ENCODE measurements around the gene C19orf67.
"Not testable (repeated sequence)": the region's sequence is repeated elsewhere in the genome, so short reads cannot be mapped to it uniquely, and the experiment has no call there.

Gene C19orf67

DNA sequence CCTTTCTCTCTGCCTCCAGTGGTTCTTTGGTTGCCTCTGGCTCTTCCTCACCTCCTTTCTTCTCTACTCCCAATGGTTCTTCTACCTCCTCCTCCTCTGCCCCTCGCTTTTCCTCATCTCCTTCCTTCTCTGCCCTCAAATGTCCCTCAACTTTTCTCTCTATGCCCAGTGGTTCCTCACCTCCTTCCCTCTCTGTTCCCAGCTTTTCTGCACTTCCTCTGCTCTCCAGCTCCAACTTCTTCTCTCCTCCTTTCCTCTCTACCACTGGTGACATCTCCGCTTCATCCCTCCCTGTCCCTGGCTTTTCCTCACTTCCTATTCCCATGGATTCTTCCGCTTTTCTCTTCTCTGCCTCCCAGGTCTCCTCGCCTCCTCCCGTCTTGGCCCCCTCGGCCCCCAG is 31.5 kb downstream of the C19orf67 start:
- WGBS, 2 experiments (ENCODE audit: insufficient coverage in 2 of 2), result 90 to 94% methylated on average over 6 of the region's 6 CpGs
- Histone ChIP-seq H3K4me3 (ENCODE audit: extremely low read depth, insufficient read depth, low read length, poor library complexity, severe bottlenecking) (no peak overlapping the region), H3K4me1 (ENCODE audit: control insufficient read depth, insufficient read depth, low read length, poor library complexity, severe bottlenecking) (peaks cover 7% of the 10 kb centered on the region), H3K9me3 (ENCODE audit: control insufficient read depth, low read length) (no peaks in the 10 kb centered on the region), H3K27ac (ENCODE audit: low read depth, low read length, severe bottlenecking) (no peak overlapping the region), H3K36me3 (ENCODE audit: control insufficient read depth, insufficient read depth, low read length) (peaks cover 10% of the 10 kb centered on the region)

DNA sequence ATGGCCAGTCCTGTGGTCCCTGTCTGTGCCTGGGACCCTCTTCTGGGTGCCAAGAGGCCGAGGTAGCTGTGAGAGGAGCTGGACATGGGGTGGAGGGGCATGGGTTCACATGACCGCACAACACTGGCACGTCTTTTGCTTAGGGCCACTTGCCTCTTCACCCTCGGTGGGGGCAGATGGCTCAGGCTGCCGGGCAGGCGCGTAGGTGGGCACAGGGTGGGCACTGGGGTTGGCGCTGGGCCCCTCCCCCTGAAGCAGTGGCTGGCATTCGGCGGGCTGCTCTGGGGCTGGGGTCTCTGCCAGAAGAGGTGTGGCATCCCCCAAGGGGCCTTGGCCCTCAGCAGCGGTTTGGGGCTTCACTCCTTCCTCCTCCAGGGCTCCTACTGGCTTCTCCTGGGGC is 32.1 kb downstream of the C19orf67 start:
- no peak overlapping the region for H3K4me3 ChIP-seq (ENCODE audit: extremely low read depth, insufficient read depth, low read length, poor library complexity, severe bottlenecking)
- H3K4me1 ChIP-seq (ENCODE audit: control insufficient read depth, insufficient read depth, low read length, poor library complexity, severe bottlenecking), result peaks cover 7% of the 10 kb centered on the region
- no peak overlapping the region for H3K27ac ChIP-seq (ENCODE audit: low read depth, low read length, severe bottlenecking)
- H3K9me3 ChIP-seq (ENCODE audit: control insufficient read depth, low read length), result peaks cover 3% of the 10 kb centered on the region
- WGBS, 2 experiments (ENCODE audit: insufficient coverage in 2 of 2), result 96% methylated on average over 11 of the region's 11 CpGs
- H3K36me3 ChIP-seq (ENCODE audit: control insufficient read depth, insufficient read depth, low read length), result peaks cover 16% of the 10 kb centered on the region

DNA sequence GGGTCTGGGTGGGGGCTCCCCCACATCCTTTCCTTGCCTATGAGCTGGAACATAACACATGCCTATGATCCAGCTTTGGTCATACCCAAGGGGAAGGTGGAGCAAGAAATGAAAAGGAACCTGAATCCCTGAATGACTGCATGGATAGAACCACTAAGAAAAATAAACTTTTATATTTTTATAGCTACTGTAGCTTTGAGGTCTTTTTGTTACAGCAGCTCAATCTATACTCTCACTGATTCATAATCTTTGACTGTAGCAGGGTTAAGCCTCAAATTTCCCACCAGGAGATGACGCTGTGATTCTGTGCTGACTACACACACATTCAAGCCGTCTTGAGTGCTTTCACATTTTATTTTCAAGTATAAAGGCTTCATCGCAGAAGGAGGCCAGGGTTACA is 32.6 kb downstream of the C19orf67 start:
- Histone ChIP-seq H3K4me1 (ENCODE audit: control insufficient read depth, insufficient read depth, low read length, poor library complexity, severe bottlenecking) (peaks cover 4% of the 10 kb centered on the region), H3K36me3 (ENCODE audit: control insufficient read depth, insufficient read depth, low read length) (peaks cover 20% of the 10 kb centered on the region), H3K4me3 (ENCODE audit: extremely low read depth, insufficient read depth, low read length, poor library complexity, severe bottlenecking) (no peak overlapping the region), H3K9me3 (ENCODE audit: control insufficient read depth, low read length) (peaks cover 6% of the 10 kb centered on the region), H3K27ac (ENCODE audit: low read depth, low read length, severe bottlenecking) (no peak overlapping the region)
- 93 to 96% methylated on average over 2 to 3 of the region's 3 CpGs for WGBS, 2 experiments (ENCODE audit: insufficient coverage in 2 of 2)

DNA sequence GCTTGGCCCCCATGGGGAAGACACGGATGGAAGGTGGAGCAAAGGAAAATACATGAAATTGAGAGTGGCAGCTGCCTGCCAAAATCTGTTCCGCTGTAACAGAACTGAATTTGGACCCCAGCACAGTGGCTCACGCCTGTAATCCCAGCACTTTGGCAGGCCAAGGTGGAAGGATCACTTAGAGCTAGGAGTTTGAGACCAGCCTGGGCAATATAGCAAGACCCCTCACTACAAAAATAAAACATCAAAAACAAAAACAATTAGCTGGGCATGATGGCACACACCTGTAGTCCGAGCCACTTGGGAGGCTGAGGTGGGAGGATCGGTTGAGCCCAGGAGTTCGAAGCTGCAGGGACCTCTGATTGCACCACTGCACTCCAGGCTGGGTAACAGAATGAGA is 33.1 kb downstream of the C19orf67 start:
- WGBS, 2 experiments (ENCODE audit: insufficient coverage in 2 of 2), result 89 to 94% methylated on average over 2 to 6 of the region's 6 CpGs
- no peak overlapping the region for H3K27ac ChIP-seq (ENCODE audit: low read depth, low read length, severe bottlenecking)
- H3K4me3 ChIP-seq (ENCODE audit: extremely low read depth, insufficient read depth, low read length, poor library complexity, severe bottlenecking), result no peak overlapping the region
- H3K36me3 ChIP-seq (ENCODE audit: control insufficient read depth, insufficient read depth, low read length), result peaks cover 20% of the 10 kb centered on the region
- peaks cover 6% of the 10 kb centered on the region for H3K9me3 ChIP-seq (ENCODE audit: control insufficient read depth, low read length)
- H3K4me1 ChIP-seq (ENCODE audit: control insufficient read depth, insufficient read depth, low read length, poor library complexity, severe bottlenecking), result no peaks in the 10 kb centered on the region

DNA sequence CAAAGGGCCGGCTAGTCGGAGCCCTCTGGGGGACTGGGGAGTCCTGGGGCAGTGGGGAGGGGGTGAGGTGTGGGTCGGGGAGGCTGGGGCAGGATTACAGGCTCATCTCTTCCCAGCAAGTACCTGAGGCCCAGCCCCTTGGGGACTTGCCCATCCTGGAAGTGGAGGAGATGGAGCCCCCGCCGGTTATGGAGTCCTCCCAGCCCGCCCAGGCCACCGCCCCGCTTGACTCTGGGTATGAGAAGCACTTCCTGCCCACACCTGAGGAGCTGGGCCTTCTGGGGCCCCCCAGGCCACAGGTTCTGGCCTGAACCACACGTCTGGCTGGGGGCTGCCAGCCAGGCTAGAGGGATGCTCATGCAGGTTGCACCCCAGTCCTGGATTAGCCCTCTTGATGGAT is 33.6 kb downstream of the C19orf67 start:
- Histone ChIP-seq H3K36me3 (ENCODE audit: control insufficient read depth, insufficient read depth, low read length) (peaks cover 20% of the 10 kb centered on the region), H3K9me3 (ENCODE audit: control insufficient read depth, low read length) (peaks cover 6% of the 10 kb centered on the region), H3K27ac (ENCODE audit: low read depth, low read length, severe bottlenecking) (no peak overlapping the region), H3K4me3 (ENCODE audit: extremely low read depth, insufficient read depth, low read length, poor library complexity, severe bottlenecking) (no peak overlapping the region), H3K4me1 (ENCODE audit: control insufficient read depth, insufficient read depth, low read length, poor library complexity, severe bottlenecking) (no peaks in the 10 kb centered on the region)
- WGBS, 2 experiments (ENCODE audit: insufficient coverage in 2 of 2), result 81 to 92% methylated on average over 6 to 7 of the region's 9 CpGs

DNA sequence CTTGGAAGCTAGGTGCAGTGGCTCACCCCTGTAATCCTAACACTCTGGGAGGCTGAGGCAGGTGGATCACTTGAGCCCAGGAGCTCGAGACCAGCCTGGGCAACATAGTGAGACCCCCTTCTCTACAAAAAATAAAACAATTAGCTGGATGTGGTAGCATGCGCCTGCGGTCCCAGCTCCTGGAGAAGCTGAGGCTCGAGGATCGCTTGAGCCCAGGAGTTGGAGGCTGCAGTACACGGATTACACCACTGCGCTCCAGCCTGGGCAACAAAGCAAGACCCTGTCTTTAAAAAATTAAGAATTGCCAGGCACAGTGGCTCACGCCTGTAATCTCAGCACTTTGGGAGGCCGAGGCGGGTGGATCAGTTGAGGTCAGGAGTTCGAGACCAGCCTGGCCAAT is 34.6 kb downstream of the C19orf67 start:
- not testable (repeated sequence) for H3K4me3 ChIP-seq (ENCODE audit: extremely low read depth, insufficient read depth, low read length, poor library complexity, severe bottlenecking); H3K9me3 ChIP-seq (ENCODE audit: control insufficient read depth, low read length); H3K27ac ChIP-seq (ENCODE audit: low read depth, low read length, severe bottlenecking); H3K4me1 ChIP-seq (ENCODE audit: control insufficient read depth, insufficient read depth, low read length, poor library complexity, severe bottlenecking)
- 88 to 99% methylated on average over 8 to 9 of the region's 11 CpGs for WGBS, 2 experiments (ENCODE audit: insufficient coverage in 2 of 2)
- peaks cover 20% of the 10 kb centered on the region for H3K36me3 ChIP-seq (ENCODE audit: control insufficient read depth, insufficient read depth, low read length)

DNA sequence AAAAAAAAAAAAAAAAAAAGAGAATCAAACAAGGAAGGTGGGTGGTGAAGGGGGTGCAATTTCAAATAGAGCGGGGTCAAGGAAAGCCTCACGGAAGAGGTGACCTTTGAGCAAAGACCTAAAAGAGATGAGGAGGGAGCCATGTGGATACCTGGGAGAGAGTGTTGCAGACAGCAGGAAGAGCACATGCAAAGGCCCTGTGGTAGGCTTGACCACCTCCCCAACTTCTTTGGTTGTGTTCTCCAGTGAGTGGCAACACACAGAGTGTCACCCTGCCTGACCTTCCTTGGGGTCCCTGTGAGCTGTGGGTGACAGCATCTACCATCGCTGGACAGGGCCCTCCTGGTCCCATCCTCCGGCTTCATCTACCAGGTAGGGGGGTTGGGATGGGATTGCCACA is 35.1 kb downstream of the C19orf67 start:
- Histone ChIP-seq H3K36me3 (ENCODE audit: control insufficient read depth, insufficient read depth, low read length) (peaks cover 20% of the 10 kb centered on the region), H3K4me3 (ENCODE audit: extremely low read depth, insufficient read depth, low read length, poor library complexity, severe bottlenecking) (no peak overlapping the region), H3K4me1 (ENCODE audit: control insufficient read depth, insufficient read depth, low read length, poor library complexity, severe bottlenecking) (no peaks in the 10 kb centered on the region), H3K9me3 (ENCODE audit: control insufficient read depth, low read length) (peaks cover 6% of the 10 kb centered on the region), H3K27ac (ENCODE audit: low read depth, low read length, severe bottlenecking) (no peak overlapping the region)
- WGBS, 2 experiments (ENCODE audit: insufficient coverage in 2 of 2), result 94 to 98% methylated on average over 3 to 4 of the region's 4 CpGs

DNA sequence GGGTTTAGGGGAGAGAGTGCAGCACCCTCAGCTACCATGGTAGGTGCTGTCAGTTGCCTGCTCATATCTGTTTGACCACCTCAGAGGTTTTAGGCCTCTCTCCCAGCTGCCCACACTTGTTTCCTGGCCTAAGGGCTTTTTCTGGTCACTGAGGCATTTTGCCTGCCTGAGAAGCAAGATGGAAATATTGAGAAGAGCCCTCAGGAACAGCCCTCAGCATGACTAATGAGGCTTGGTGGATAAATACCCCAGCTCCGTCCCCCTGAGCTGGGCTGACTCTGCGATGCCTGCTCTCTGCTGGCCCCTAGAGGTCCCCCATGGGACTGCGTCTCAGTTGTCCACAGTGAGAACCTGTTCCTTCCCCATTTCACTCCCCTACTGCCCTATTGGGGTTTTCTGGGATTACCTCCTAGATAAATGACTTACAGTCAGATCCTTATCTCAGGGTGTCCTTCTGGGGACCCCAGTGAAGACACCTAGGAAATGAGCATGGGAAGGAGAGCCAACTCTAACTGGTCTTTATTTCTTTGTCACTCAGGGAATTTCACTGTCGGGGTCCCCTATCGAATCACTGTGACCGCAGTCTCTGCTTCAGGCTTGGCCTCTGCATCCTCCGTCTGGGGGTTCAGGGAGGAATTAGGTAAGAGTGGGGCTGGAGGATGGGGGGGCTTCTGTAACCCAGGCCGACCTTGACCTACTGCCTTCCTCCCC is 37.0 kb downstream of the C19orf67 start:
- WGBS, 2 experiments (ENCODE audit: insufficient coverage in 2 of 2), result 45 to 70% methylated on average over 2 to 4 of the region's 8 CpGs
- no peak overlapping the region for H3K27ac ChIP-seq (ENCODE audit: low read depth, low read length, severe bottlenecking)
- H3K36me3 ChIP-seq (ENCODE audit: control insufficient read depth, insufficient read depth, low read length), result peaks cover 20% of the 10 kb centered on the region
- H3K4me3 ChIP-seq (ENCODE audit: extremely low read depth, insufficient read depth, low read length, poor library complexity, severe bottlenecking), result no peak overlapping the region
- H3K4me1 ChIP-seq (ENCODE audit: control insufficient read depth, insufficient read depth, low read length, poor library complexity, severe bottlenecking), result no peaks in the 10 kb centered on the region
- H3K9me3 ChIP-seq (ENCODE audit: control insufficient read depth, low read length), result peaks cover 6% of the 10 kb centered on the region

DNA sequence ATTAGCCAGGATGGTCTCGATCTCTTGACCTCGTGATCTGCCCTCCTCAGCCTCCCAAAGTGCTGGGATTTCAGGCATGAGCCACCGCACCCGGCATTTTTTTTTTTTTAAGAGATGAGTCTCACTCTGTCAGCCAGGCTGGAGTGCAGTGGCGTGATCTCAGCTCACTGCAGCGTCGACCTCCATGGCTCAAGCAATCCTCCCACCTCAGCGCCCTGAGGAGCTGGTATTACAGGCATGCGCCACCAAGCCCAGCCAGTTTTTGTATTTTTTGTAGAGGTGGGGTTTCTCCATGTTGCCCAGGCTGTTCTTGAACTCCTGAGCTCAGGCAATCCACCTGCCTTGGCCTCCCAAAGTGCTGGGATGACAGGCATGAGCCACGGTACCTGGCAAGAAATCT is 37.7 kb downstream of the C19orf67 start:
- 99 to 100% methylated on average over 5 to 8 of the region's 10 CpGs for WGBS, 2 experiments (ENCODE audit: insufficient coverage in 2 of 2)
- not testable (repeated sequence) for H3K4me1 ChIP-seq (ENCODE audit: control insufficient read depth, insufficient read depth, low read length, poor library complexity, severe bottlenecking); H3K4me3 ChIP-seq (ENCODE audit: extremely low read depth, insufficient read depth, low read length, poor library complexity, severe bottlenecking); H3K9me3 ChIP-seq (ENCODE audit: control insufficient read depth, low read length); H3K27ac ChIP-seq (ENCODE audit: low read depth, low read length, severe bottlenecking)
- peaks cover 16% of the 10 kb centered on the region for H3K36me3 ChIP-seq (ENCODE audit: control insufficient read depth, insufficient read depth, low read length)

DNA sequence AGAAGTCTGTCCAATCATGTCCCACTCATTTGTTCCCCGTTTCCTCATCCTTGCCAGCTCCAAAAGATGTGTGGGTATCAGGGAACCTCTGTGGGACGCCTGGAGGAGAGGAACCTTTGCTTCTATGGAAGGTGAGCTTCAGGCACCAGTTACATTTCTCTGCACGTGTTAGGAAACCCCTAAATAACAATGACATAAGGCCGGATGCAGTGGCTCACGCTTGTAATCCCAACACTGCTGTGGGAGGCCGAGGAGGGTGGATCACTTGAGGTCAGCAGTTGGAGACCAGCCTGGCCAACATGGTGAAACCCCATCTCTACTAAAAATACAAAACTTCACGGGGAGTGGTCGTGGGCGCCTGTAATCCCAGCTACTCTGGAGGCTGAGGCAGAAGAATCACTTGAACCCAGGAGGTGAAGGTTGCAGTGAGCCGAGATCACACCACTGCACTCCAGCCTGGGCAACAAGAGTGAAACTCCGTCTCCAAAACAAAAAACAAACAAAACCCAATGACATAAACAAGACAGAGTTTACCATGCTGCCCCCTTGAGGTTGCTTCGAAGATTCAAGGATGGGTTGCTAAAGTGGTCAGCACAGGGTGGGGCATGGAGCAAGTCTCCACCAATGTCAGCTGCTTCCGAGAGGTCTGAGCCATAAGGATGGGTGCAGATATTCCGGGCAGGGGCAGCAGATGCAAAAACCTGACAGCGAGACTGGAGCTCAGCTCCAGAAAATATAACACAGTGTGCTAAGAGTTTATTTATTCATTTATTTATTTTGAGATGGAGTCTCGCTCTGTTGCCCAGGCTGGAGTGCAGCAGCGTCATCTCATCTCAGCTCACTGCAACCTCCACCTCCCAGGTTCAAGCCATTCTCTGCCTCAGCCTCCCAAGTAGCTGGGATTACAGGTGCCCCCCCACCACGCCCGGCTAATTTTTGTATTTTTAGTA is 42.6 kb downstream of the C19orf67 start:
- not testable (repeated sequence) for H3K4me3 ChIP-seq (ENCODE audit: extremely low read depth, insufficient read depth, low read length, poor library complexity, severe bottlenecking); H3K36me3 ChIP-seq (ENCODE audit: control insufficient read depth, insufficient read depth, low read length); H3K4me1 ChIP-seq (ENCODE audit: control insufficient read depth, insufficient read depth, low read length, poor library complexity, severe bottlenecking); H3K9me3 ChIP-seq (ENCODE audit: control insufficient read depth, low read length)
- H3K27ac ChIP-seq (ENCODE audit: low read depth, low read length, severe bottlenecking), result peak overlapping the region; percentile 88
- WGBS, 2 experiments (ENCODE audit: insufficient coverage in 2 of 2), result 70 to 72% methylated on average over 9 to 13 of the region's 19 CpGs

DNA sequence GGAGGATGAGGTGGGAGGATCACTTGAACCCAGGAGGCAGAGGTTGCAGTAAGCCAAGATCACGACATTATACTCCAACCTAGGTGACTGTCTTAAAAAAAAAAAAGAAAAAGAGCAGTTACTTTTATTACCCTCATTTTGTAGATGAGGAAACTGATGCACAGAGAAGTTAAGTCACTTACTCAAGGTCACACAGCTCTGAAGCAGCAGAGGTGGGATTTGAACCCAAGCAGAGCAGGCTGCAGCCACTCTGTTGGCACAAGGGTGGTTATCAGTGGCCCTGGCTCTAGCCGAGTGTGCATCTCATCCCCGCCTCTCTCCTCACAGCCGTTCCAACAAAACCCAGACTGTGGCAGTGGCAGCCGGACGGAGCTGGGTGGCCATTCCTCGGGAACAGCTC is 46.4 kb downstream of the C19orf67 start:
- H3K4me3 ChIP-seq (ENCODE audit: extremely low read depth, insufficient read depth, low read length, poor library complexity, severe bottlenecking), result no peak overlapping the region
- no peak overlapping the region for H3K27ac ChIP-seq (ENCODE audit: low read depth, low read length, severe bottlenecking)
- no peaks in the 10 kb centered on the region for H3K9me3 ChIP-seq (ENCODE audit: control insufficient read depth, low read length)
- H3K36me3 ChIP-seq (ENCODE audit: control insufficient read depth, insufficient read depth, low read length), result no peaks in the 10 kb centered on the region
- 80 to 93% methylated on average over 3 to 5 of the region's 7 CpGs for WGBS, 2 experiments (ENCODE audit: insufficient coverage in 2 of 2)
- H3K4me1 ChIP-seq (ENCODE audit: control insufficient read depth, insufficient read depth, low read length, poor library complexity, severe bottlenecking), result no peaks in the 10 kb centered on the region

All from mesodermal cell (in vitro differentiated cells).